ENCODE measurements around the gene AUTS2.

GRCh38 chr7:70091362-70091761 lies 493.1 kb downstream of the AUTS2 start:
- TF ChIP-seq CTCF (IDR thresholded peaks at IDR 0.05), result no peak
- TF ChIP-seq POLR2A (IDR thresholded peaks at IDR 0.05), result no peak
